NCI-H510A treated with DMSO at 0.1 percent for 48 hours (cell line): ENCODE data around the gene USP14.
"Not testable (repeated sequence)": the region's sequence is repeated elsewhere in the genome, so short reads cannot be mapped to it uniquely, and the experiment has no call there.

Experiments
- DNase-seq: peaks from one replicate; lab custom pipeline; 2025; lab: John Stamatoyannopoulos, UW

Gene USP14

DNA sequence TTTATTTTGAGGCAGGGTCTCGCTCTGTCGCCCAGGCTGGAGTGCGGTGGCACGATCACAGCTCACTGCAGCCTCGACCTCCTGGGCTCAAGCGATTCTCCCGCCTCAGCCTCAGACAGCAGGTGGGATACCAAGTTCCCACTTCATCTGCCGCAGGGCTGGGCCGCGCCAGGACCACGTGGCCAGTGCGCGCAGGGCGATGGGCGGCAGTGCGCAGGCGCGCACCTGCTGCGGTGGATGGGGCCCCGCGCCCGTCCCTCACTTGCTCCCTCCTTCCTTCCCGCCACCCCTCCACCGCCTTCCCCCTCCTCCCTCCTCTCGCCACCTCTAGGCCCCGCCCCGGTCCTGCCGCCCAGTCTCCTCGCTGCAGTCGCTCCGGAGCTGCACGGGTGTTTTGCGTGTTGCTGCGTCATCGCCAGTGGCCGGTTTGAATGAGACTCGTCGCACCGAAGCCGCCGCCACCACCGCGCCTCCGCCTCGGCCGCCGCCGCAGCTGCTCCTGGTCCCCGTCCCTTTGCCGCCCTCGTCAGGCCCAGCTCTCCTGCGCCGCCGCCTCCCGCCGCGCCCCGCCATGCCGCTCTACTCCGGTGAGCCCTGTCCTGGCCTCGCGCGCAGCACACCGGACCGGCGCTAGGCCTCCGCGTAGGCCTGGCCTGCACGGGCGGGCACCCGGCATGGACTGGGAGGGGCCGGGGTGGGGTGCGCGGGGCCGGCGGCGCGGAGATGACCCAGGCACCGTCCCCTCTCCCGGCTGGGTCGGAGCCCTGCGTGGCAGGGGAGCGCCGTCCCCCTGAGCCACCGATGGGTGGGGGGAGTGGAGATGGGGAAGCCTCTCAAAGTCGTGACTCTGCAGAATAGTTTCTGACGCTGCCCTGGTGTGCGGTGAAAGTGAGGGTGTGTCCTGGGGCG lies at the start of gene USP14:
TSS of gene USP14 (plus strand) at position 430 of the 909 bp plus-strand sequence. CDS start at position 572, 142 bp downstream.
- DNase-seq: peak; percentile 89

DNA sequence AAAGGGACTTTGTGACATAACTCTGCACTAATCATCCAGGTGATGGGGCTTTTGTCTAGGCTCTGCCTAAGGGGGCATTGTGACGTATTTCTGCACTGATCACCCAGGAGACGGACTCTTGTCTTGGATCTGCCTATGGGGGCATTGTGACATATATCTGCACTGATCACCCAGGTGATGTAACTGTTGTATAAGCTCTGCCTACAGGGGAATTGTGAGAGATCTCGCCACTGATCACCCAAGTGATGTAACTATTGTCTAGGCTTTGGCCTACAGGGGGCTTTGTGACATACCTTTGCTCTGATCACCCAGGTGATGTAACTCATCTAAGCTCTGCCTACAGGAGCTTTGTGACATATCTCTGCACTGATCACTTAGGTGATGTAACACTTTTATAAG lies 49.7 kb upstream of the USP14 start:
- DNase-seq: not testable (repeated sequence)

DNA sequence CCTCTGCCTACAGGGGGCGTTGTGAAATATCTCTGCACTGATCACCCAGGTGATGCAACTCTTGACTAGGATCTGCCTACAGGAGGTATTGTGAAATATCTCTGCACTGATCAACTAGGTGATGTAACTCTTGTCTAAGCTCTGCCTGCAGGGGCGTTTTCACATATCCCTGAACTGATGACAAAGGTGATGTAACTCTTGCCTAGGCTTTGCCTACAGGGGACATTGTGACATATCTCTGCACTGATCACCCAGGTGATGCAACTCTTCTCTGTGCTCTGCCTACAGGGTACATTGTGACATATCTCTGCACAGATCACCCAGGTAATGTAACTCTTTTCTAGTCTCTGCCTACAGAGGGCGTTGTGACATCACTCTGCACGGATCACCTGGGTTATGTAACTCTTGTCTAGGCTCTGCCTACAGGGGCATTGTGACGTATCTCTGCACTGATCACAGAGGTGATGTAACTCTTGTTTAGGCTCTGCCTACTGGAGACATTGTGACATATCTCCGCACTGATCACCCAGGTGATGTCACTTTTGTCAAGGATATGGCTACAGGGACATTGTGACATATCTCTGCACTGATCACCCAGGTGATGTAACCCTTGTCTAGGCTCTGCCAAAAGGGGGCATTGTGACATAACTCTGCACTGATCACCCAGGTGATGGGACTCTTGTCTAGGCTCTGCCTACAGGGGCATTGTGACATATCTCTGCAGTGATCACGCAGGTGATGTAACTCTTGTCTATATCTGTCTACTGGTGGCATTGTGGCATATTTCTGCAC lies 49.0 kb upstream of the USP14 start:
- not testable (repeated sequence) for DNase-seq

DNA sequence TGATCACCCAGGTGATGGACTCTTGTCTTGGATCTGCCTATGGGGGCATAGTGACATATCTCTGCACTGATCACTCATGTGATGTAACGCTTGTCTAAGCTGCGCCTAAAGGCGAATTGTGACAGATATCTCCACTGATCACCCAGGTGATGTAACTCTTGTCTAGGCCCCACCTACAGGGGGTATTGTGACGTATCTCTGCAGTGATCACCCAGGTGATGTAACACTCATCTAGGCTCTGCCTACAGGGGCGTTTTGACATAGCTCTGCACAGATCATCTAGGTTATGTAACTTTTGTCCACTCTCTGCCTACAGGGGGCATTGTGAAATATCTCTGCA lies 48.5 kb upstream of the USP14 start:
- DNase-seq: not testable (repeated sequence)

DNA sequence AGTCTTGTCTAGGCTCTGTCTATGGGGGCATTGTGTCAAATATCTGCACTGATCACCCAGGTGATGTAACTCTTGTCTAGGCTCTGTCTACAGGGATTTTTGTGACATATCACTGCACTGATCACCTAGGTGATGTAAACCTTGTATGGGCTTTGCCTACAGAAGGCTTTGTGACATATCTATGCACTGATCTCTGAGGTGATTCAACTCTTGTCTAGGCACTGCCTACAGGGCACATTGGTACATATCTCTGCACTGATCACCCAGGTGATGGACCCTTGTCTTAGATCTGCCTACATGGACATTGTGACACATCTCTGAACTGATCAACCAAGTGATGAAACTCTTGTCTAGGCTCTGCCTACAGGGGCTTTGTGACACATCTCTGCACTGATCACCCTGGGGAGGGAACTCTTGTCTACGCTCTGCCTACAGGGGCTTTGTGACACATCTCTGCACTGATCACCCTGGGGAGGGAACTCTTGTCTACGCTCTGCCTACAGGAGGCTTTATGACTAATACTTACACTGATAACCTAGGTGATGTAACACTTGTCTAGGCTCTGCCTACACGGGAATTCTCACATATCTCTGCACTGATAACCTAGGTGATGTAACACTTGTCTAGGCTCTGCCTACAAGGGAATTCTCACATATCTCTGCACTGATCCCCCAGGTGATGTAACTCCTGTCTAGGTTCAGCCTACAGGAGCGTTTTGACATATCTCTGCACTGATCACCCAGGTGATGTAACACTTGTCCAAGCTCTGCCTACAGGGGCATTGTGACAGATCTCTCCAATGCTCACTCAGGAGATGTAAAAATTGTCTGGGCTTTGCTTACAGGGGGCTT lies 47.8 kb upstream of the USP14 start:
- not testable (repeated sequence) for DNase-seq

DNA sequence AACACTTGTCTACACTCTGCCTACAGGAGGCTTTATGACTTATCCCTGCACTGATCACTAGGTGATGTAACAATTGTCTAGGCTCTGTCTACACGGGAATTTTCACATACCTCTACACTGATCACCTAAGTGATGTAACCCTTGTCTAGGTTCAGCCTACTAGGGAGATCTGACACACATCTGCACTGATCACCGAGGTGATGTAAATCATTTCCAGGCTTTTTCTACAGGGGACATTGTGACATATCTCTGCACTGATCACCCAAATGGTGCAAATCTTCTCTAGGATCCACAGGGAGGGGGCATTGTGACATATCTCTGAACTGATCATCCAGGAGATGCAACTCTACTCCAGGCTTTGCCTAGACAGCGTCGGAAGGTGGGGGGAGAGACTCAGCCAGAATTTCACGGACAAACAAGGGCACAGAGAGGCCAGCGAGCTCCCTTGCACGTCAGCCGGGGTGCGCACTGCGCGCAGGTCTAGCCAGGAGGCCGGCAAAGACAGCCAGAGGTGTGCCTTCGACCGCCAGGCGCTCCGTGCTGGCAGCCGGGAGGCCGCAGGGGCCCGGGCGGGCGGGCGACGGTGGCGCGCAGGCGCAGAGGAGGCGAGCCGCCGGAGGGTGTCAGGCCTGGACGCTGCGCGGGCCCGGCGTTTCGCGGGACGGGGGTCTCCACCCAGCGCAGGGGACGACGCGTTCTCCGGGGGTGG lies 46.9 kb upstream of the USP14 start:
- DNase-seq: no peak

DNA sequence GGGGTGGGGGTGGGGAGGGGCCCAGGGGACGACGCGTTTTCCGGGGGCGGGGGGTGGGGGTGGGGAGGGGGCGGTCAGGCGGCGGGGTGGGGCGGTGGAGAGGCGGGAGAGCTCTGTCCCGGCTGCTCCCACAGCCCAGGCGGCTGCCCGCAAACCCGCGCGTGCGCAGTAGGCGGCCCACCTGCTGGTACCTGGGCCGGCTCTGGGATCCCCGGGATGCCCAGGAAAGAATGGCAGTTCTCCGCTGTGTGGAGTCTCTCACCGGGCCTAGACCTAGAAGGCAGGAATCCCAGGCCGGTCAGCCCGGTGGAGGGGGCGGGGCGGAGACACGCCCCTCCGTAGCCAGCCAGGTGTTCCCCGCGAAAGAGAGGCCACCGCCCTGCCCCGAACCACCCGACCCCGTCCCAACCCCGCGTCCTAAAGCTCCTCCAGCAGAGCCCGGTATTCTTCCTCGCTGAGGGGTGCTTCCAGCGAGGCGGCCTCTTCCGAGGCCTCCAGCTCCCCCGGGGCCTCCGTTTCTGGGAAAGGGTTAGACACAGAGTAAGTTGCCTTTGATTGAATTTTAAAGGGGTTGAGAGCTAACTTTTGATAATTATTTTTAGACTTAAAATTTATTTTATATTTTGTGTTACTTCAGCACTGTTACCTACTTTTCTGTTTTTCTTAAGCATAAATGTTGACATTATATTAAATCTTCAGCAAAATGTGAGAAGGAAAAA lies 46.2 kb upstream of the USP14 start:
- DNase-seq: not testable (repeated sequence)

DNA sequence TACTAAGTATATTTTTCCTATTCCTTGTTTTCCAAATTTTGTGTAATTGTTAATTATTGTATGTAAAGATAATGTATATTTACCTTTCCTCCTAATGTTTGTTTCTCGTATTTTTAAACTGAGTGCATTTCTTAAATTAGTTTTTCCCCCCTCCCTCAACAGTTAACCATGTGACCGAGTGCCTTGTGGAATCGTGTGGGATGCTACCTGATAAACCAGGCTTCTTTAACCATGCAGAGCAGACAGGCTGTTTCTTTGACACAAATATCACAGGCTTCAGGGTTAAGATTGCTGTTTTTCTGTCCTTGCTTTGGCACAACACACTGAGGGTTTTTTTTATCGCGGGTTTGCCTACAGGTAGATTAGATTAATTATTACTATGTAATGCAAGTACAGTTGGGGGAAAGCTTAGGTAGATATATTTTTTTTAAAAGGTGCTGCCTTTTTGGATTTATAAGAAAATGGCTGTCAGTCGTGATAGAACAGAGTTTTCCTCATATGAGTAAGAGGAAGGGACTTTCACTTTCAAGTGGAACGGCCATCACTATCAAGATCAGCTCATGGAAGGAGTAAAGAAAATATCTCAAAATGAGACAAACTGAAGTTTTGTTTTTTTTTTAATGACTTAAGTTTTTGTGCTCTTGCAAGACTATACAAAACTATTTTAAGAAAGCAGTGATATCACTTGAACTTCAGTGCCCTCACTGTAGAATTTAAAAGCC lies 37.7 kb upstream of the USP14 start:
- DNase-seq: not testable (repeated sequence)

DNA sequence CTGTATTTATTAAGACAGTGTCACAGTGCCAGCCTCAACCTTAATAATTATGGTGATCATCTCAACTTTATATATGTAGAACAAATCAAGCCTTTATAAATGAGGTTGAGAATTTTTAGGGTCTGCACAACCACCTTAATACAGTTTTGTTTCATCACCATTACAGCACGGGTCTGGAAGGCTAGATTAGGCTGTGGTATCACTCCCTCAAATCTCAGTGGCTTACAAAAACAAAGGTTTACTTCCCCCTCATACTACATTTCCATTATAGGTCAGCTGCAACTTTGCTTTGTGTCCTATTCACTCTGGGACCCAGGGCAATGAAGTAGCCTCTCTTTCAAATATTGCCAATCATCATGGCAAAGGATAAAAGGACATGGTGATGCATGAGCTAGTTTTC lies 23.3 kb upstream of the USP14 start:
- no peak for DNase-seq

DNA sequence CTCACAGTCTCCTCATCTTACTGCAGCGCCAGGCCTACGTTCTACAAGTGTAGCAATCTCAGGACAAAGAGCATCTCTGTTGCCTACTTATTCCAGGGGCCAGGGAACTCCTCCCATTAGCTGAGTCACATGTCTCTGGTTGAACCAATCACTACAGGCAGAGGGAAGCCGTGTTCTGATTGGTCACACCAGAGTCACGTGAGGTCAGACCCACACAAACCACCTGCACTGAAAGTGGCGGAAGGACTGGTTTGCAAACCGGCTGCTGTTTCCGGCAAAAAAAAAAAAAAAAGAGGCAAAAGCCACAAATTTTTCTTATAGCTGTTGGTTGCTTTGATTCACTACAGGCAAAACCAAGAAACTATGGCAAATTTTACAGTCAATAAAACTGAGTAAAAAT lies 21.9 kb upstream of the USP14 start:
- DNase-seq: no peak

DNA sequence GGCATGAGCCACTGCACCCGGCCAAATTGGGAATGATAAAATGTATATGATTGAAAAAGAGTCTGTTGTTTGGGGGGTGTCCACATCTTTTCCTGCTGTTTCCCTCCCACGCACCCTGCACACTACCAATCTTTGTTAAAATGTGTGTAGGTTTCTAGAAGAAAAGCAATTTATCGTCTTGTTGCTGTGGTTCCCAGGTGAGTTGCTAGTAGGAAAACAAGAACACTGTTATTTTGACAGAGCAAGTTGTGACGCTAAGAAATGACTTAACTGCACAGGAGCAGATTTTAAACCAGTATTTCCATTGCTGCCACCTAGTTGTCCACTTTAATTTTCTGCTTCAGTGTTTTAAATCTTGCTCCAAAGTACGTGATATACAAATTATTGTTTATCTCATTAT lies 21.0 kb upstream of the USP14 start:
- DNase-seq: no peak

DNA sequence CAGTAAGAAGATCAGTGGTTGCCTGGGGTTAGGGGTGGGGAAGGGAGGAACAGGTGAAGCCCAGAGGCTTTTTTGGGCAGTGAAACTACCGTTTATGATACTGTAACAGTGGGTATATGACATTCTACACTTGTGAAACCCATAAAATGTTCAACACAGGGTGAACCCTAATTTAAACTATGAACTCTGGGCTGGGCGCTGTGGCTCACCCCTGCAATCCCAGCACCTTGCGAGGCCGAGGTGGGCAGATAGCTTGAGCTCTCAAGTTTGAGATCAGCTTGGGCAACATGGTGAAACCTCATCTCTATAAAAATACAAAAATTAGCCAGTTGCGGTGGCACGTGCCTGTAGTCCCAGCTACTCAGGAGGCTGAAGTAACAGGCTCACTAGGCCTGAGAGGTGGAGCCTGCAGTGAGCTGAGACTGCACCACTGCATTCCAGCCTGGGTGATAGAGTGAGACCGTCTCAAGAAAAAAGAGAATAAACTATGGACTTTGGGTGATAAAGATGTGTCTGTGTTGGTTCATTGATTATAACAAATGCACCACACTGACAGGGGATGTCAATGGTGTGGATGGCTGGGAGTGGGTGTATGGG lies 17.6 kb upstream of the USP14 start:
- no peak for DNase-seq

DNA sequence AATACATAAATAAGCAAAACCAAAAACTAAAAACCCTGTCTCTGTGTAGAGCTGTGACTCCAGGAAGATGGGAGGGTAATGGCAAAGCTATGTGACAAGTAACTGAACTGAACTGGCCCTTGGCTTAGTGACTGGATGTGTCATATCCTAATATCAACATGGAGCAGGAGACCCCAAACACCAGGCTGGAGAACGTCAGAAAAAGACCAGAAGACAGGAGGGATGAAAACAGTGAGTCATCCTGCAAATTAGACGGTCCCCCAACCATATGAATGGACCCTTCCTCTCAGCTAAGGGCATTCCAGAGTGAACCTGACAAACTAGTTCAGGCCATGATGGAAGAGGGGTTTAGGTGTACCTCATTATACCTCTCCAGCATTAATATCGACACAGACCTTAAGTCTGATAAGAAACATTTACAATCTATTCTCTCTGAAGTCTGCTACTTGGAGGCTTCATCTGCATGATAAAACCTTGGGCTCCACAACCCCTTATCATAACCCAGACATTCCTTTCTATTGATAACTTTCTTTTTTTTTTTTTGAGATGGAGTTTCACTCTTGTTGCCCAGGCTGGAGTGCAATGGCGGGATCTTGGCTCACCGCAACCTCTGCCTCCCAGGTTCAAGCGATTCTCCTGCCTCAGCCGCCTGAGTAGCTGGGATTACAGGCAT lies 15.6 kb upstream of the USP14 start:
- not testable (repeated sequence) for DNase-seq

DNA sequence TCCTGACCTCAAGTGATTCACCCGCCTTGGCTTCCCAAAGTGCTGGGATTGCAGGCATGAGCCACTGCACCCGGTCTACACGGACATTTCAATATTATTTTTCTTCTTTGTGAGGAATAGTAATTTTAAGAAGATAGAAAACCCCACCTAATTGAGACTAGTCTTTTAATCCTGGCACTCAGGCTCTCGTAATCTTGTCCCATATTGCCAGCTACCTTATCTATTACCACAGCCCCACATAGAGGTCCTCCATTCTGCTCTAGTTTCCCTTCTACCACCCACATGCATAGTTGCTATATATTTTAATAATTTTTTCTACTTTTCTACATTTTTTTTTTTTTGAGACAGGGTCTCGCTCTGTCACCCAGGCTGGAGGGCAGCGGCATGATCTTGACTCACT lies 9.5 kb upstream of the USP14 start:
- DNase-seq: no peak

DNA sequence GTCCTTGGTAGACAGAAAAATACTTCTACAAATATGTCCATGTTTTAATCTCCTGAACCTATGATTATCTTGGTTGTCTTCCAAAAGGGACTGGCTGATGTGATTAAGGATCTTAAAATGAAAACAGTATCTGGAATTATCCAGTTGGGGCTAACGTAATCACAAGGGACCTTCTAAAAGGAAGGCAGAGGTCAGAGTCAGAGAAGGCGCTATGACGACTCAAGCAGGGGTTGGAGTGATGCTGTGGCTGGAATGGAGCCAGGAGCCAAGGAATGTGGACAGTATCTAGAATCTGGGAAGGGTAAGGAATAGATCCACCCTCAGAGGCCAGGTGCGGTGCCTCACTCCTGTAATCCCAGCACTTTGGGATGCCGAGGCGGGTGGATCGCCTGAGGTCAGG lies 4.2 kb upstream of the USP14 start:
- DNase-seq: no peak

DNA sequence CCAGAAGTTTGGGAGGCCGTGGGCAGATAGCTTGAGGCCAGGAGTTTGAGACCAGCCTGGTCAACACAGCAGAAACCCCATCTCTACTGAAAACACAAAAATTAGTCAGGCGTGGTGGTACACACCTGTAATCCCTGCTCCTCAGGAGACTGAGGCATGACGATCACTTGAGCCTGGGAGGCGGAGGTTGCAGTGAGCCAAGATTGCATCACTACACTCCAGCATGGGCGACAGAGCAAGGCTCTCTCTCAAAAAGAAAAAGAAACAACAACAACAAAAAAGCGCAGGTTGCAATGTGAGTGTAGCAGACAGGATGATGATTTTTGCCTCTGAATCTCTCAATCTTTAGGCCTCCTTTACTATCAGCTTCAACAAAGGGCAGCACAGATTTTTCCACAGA lies 2.7 kb upstream of the USP14 start:
- no peak for DNase-seq

DNA sequence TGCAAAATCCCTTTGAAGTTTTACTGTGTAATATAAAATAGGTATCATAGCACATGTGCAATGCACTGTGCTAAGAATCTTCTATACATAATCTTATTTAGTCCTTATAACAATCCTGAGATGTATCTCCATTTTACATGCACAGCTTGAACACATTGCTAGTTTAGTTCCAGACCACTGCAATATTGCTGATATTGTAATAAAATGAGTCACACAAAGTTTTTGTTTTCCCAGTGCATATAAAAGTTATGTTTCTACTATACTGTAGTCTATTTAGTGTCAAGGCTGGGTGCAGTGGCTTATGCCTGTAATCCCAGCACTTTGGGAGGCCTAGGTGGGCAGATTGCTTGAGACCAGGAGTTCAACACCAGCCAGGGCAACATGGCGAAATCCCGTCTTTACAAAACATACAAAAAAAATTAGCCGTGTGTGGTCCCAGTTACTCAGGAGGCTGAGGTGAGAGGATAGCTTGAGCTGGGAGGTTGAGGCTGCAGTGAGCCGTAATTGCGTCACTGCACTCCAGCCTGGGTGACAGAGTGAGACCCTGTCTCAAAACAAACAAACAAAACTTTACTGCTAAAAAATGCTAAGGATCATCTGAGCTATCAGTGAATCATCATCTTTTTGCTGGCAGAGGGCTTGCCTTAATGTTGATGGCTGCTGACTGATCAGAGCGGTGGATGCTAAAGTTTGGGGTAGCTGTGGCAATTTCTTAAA lies 1.7 kb upstream of the USP14 start:
- DNase-seq: no peak

DNA sequence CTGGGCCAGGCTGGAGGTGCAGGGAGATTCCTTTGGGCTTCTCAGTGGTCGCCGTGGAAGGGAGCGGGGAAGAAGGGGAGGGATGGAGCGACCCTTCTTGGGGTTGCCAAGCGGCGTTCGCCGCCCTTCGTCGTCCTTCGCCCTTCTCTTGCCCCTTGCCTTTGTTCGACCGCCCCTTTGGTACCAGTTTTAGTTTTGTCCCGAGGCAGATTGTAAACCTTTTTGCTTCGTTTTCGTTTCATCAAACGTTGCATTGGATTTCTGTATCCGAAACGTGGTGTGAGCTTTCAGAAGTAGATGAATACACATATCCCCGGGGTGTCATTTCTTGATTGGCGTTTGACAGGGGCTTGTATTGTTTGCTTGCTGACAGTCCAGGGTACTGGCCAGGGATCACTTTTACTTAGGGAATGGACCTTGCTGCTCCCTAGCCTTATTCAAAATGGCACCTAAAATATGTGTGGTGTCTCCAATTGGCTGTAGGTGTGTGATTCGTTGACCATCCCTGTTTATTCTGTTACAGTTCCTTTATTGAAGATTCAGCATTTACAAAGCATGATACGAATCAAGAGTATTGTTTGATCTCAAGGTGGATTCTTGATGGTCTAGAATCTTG lies 788 bp downstream of the USP14 start:
- DNase-seq: no peak
